HL-60 (cell line): ENCODE data around the gene CFAP221.

Experiments used
- DNase-seq, 2 experiments: peaks; one replicate each; pipeline ENCODE4 v3.0.0-alpha.2; 2010 to 2020; ENCODE audit warnings: low read depth in 1 of 2, low spot score in 1 of 2
- H3K27ac ChIP-seq: fragments of 250-450 bp; sonication (Bioruptor Pico); replicated peaks from 2 replicates; pipeline ENCODE4 v1.5.1; 2020; ENCODE audit warnings: mild to moderate bottlenecking, moderate library complexity
- H3K27me3 ChIP-seq: fragments of 250-450 bp; sonication (Bioruptor Pico); 2 replicates; pipeline ENCODE4 v1.5.1; 2021; ENCODE audit warnings: mild to moderate bottlenecking, moderate library complexity; ENCODE audit not compliant: insufficient read depth, poor library complexity, severe bottlenecking
- H3K4me3 ChIP-seq: replicated peaks from 2 replicates; pipeline ENCODE4 v1.5.1; 2011; ENCODE audit warnings: mild to moderate bottlenecking, control low read depth, low read length; ENCODE audit not compliant: insufficient read depth
- CTCF ChIP-seq: IDR thresholded peaks from one replicate; pipeline ENCODE4 v1.5.1; 2011; ENCODE audit warnings: low read length, control low read depth, inconsistent platforms; ENCODE audit not compliant: insufficient read depth
- GABPA ChIP-seq: IDR thresholded peaks from 2 replicates; pipeline ENCODE4 v1.6.1; 2012; ENCODE audit warnings: low read depth
- POLR2AphosphoS5 ChIP-seq: IDR thresholded peaks from 2 replicates; pipeline ENCODE4 v1.6.1; 2012; ENCODE audit warnings: low read depth
- SPI1 ChIP-seq: IDR thresholded peaks from 2 replicates; pipeline ENCODE4 v1.6.1; 2012; ENCODE audit warnings: low read depth, mild to moderate bottlenecking, borderline replicate concordance
- TF ChIP-seq, protein P1 (sequence below): IDR thresholded peaks from 2 replicates; pipeline ENCODE4 v1.6.1; 2012; ENCODE audit warnings: low read depth; ENCODE audit not compliant: insufficient replicate concordance

Gene CFAP221

GRCh38 chr2:119645173-119645855, 101.1 kb downstream of the CFAP221 start:
- TF ChIP-seq CTCF (no peak), GABPA (no peak), SPI1 (no peak), POLR2AphosphoS5 (no peak)
- TF ChIP-seq, protein P1, sequence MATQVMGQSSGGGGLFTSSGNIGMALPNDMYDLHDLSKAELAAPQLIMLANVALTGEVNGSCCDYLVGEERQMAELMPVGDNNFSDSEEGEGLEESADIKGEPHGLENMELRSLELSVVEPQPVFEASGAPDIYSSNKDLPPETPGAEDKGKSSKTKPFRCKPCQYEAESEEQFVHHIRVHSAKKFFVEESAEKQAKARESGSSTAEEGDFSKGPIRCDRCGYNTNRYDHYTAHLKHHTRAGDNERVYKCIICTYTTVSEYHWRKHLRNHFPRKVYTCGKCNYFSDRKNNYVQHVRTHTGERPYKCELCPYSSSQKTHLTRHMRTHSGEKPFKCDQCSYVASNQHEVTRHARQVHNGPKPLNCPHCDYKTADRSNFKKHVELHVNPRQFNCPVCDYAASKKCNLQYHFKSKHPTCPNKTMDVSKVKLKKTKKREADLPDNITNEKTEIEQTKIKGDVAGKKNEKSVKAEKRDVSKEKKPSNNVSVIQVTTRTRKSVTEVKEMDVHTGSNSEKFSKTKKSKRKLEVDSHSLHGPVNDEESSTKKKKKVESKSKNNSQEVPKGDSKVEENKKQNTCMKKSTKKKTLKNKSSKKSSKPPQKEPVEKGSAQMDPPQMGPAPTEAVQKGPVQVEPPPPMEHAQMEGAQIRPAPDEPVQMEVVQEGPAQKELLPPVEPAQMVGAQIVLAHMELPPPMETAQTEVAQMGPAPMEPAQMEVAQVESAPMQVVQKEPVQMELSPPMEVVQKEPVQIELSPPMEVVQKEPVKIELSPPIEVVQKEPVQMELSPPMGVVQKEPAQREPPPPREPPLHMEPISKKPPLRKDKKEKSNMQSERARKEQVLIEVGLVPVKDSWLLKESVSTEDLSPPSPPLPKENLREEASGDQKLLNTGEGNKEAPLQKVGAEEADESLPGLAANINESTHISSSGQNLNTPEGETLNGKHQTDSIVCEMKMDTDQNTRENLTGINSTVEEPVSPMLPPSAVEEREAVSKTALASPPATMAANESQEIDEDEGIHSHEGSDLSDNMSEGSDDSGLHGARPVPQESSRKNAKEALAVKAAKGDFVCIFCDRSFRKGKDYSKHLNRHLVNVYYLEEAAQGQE: no peak
- no peak overlapping the region for H3K27ac ChIP-seq
- DNase-seq: no peak
- no peak overlapping the region for H3K4me3 ChIP-seq
- H3K27me3 ChIP-seq: no peaks in the 10 kb centered on the region

GRCh38 chr2:119646149-119646548, 101.9 kb downstream of the CFAP221 start:
- DNase-seq: no peak
- Histone ChIP-seq H3K4me3 (no peak overlapping the region), H3K27me3 (no peaks in the 10 kb centered on the region), H3K27ac (no peak overlapping the region)
- TF ChIP-seq, protein P1: no peak
- TF ChIP-seq POLR2AphosphoS5 (no peak), SPI1 (no peak), CTCF (no peak), GABPA (no peak)

GRCh38 chr2:119647440-119648169, 103.4 kb downstream of the CFAP221 start:
- Histone ChIP-seq H3K27ac (no peak overlapping the region), H3K4me3 (no peak overlapping the region), H3K27me3 (no peaks in the 10 kb centered on the region)
- DNase-seq: peak in 1 of 2 experiments; percentile 45
- TF ChIP-seq, protein P1: no peak
- TF ChIP-seq SPI1 (no peak), CTCF (no peak), POLR2AphosphoS5 (no peak), GABPA (no peak)
